Prostate gland (tissue), 2 donors: ENCODE data around the gene ITGBL1.

Source experiments
- POLR2A ChIP-seq: fragments of 450-650 bp; IDR thresholded peaks from one replicate; pipeline ENCODE4 v1.6.1; 2016; ENCODE audit warnings: antibody characterized with exemption, mild to moderate bottlenecking
- POLR2AphosphoS5 ChIP-seq: sonication (generic); formaldehyde crosslinking; IDR thresholded peaks from one replicate; pipeline ENCODE4 v1.6.1; 2017; ENCODE audit warnings: antibody characterized with exemption
- TF ChIP-seq, protein P1 (sequence below), 4 experiments: fragments of 200-600 bp in 2 of 4; fragments of 450-650 bp in 2 of 4; sonication (generic) in 2 of 4; IDR thresholded peaks; 1 replicate in 3 of 4; 2 replicates in 1 of 4; pipeline ENCODE4 v1.5.1; 2016 to 2019; ENCODE audit warnings: antibody characterized with exemption in 4 of 4, mild to moderate bottlenecking in 2 of 4, moderate library complexity in 2 of 4

GRCh38 chr13:101614491-101614890 is 162.0 kb downstream of the ITGBL1 start:
- TF ChIP-seq, protein P1, sequence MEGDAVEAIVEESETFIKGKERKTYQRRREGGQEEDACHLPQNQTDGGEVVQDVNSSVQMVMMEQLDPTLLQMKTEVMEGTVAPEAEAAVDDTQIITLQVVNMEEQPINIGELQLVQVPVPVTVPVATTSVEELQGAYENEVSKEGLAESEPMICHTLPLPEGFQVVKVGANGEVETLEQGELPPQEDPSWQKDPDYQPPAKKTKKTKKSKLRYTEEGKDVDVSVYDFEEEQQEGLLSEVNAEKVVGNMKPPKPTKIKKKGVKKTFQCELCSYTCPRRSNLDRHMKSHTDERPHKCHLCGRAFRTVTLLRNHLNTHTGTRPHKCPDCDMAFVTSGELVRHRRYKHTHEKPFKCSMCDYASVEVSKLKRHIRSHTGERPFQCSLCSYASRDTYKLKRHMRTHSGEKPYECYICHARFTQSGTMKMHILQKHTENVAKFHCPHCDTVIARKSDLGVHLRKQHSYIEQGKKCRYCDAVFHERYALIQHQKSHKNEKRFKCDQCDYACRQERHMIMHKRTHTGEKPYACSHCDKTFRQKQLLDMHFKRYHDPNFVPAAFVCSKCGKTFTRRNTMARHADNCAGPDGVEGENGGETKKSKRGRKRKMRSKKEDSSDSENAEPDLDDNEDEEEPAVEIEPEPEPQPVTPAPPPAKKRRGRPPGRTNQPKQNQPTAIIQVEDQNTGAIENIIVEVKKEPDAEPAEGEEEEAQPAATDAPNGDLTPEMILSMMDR (IDR thresholded peaks at IDR 0.05) = no peak
- TF ChIP-seq POLR2A (no peak), POLR2AphosphoS5 (no peak)
